Activated naive CD4-positive, alpha-beta T cell treated with anti-CD3 and anti-CD28 coated beads, Interleukin-2, amount 10 ng/mL, durations not matched to agents 7 days and 5 days (primary cell): Measurements from ENCODE around the gene CDH23.

Source experiments
- CTCF ChIA-PET: fragments of 350-600 bp; sonication (Branson Sonifier 250); formaldehyde crosslinking; loops from one replicate; lab custom pipeline; 2021; ENCODE audit warnings: antibody characterized with exemption; lab: Charles Lee
- DNase-seq: peaks from one replicate; pipeline ENCODE4 v3.0.0-alpha.2; 2020
- H3K27ac Mint-ChIP-seq: one replicate; pipeline ENCODE4 v1.8.0; 2021; ENCODE audit warnings: mild to moderate bottlenecking, moderate library complexity, mixed read lengths
- H3K27me3 Mint-ChIP-seq: one replicate; pipeline ENCODE4 v1.8.0; 2021; ENCODE audit warnings: mild to moderate bottlenecking, mixed read lengths
- H3K36me3 Mint-ChIP-seq: one replicate; pipeline ENCODE4 v1.8.0; 2021; ENCODE audit warnings: mixed read lengths
- H3K4me1 Mint-ChIP-seq: one replicate; pipeline ENCODE4 v1.8.0; 2021; ENCODE audit warnings: mixed read lengths
- H3K4me3 Mint-ChIP-seq: one replicate; pipeline ENCODE4 v1.8.0; 2021; ENCODE audit warnings: mild to moderate bottlenecking, moderate library complexity, mixed read lengths
- H3K9me3 Mint-ChIP-seq: one replicate; pipeline ENCODE4 v1.8.0; 2021; ENCODE audit warnings: mixed read lengths

The CDH23 gene

GRCh38 chr10:71744897-71745663 lies 348.4 kb downstream of the CDH23 start:
- Mint-ChIP-seq H3K4me3 (no peak overlapping the region), H3K9me3 (peaks cover 9% of the 10 kb centered on the region), H3K27me3 (no peaks in the 10 kb centered on the region), H3K36me3 (peaks cover 42% of the 10 kb centered on the region), H3K4me1 (peaks cover 100% of the 10 kb centered on the region), H3K27ac (peak overlapping the region; percentile 96)
- CTCF ChIA-PET = interaction anchor here (1.1 to 4.9 kb wide), 2 partner anchors 10 to 27 kb away, joined by 3 to 36 read pairs; partner anchors contain the start of gene VSIR
- DNase-seq = no peak

- Mint-ChIP-seq H3K4me3 (no peak overlapping the region), H3K27me3 (no peaks in the 10 kb centered on the region), H3K9me3 (peaks cover 9% of the 10 kb centered on the region), H3K4me1 (peaks cover 100% of the 10 kb centered on the region), H3K36me3 (peaks cover 47% of the 10 kb centered on the region), H3K27ac (peak overlapping the region; percentile 96)
- no peak for DNase-seq
- CTCF ChIA-PET = interaction anchor here (1.1 to 4.9 kb wide), 6 partner anchors 9 to 42 kb away, joined by 3 to 36 read pairs (median 4); partner anchors contain the start of gene VSIR
Measured at GRCh38 chr10:71745664-71746250, 349.0 kb downstream of the CDH23 start.

- peaks cover 9% of the 10 kb centered on the region for H3K9me3 Mint-ChIP-seq
- no peaks in the 10 kb centered on the region for H3K27me3 Mint-ChIP-seq
- CTCF ChIA-PET = interaction anchor here (0.9 to 4.9 kb wide), 11 partner anchors 8 to 53 kb away, joined by 3 to 36 read pairs (median 4); partner anchors contain the start of gene VSIR
- peak overlapping the region; percentile 96 for H3K27ac Mint-ChIP-seq
- DNase-seq = peak; percentile 56
- H3K4me1 Mint-ChIP-seq = peaks cover 98% of the 10 kb centered on the region
- peaks cover 51% of the 10 kb centered on the region for H3K36me3 Mint-ChIP-seq
- no peak overlapping the region for H3K4me3 Mint-ChIP-seq
Measured at GRCh38 chr10:71746344-71747037, 349.8 kb downstream of the CDH23 start.

GRCh38 chr10:71747039-71747531 lies 350.4 kb downstream of the CDH23 start:
- Mint-ChIP-seq H3K9me3 (peaks cover 9% of the 10 kb centered on the region), H3K27ac (peak overlapping the region; percentile 96), H3K27me3 (no peaks in the 10 kb centered on the region), H3K4me1 (peaks cover 98% of the 10 kb centered on the region), H3K36me3 (peaks cover 57% of the 10 kb centered on the region), H3K4me3 (peak overlapping the region; percentile 33)
- CTCF ChIA-PET = interaction anchor here (0.9 to 4.9 kb wide), 10 partner anchors 12 to 54 kb away, joined by 3 to 36 read pairs (median 4); partner anchors contain the start of gene VSIR
- DNase-seq = no peak

GRCh38 chr10:71747551-71748523 lies 351.1 kb downstream of the CDH23 start:
- H3K9me3 Mint-ChIP-seq = peaks cover 2% of the 10 kb centered on the region
- peak overlapping the region; percentile 33 for H3K4me3 Mint-ChIP-seq
- CTCF ChIA-PET = interaction anchor here (0.7 to 4.9 kb wide), 14 partner anchors 10 to 53 kb away, joined by 3 to 36 read pairs (median 4); partner anchors contain the start of gene VSIR
- H3K36me3 Mint-ChIP-seq = peaks cover 61% of the 10 kb centered on the region
- peak overlapping the region; percentile 96 for H3K27ac Mint-ChIP-seq
- DNase-seq = no peak
- H3K4me1 Mint-ChIP-seq = peaks cover 98% of the 10 kb centered on the region
- H3K27me3 Mint-ChIP-seq = no peaks in the 10 kb centered on the region

- CTCF ChIA-PET = interaction anchor here (0.7 to 4.9 kb wide), 12 partner anchors 9 to 54 kb away, joined by 3 to 36 read pairs (median 5); partner anchors contain the start of gene VSIR
- H3K4me3 Mint-ChIP-seq = peak overlapping the region; percentile 49
- H3K9me3 Mint-ChIP-seq = no peaks in the 10 kb centered on the region
- no peaks in the 10 kb centered on the region for H3K27me3 Mint-ChIP-seq
- peaks cover 67% of the 10 kb centered on the region for H3K36me3 Mint-ChIP-seq
- H3K4me1 Mint-ChIP-seq = peaks cover 98% of the 10 kb centered on the region
- DNase-seq = peak; percentile 93
- H3K27ac Mint-ChIP-seq = peak overlapping the region; percentile 96
Measured at GRCh38 chr10:71748671-71749191, 352.0 kb downstream of the CDH23 start.

- no peak for DNase-seq
- CTCF ChIA-PET = interaction anchor here (0.8 to 4.9 kb wide), 10 partner anchors 8 to 55 kb away, joined by 3 to 36 read pairs (median 6); partner anchors contain the start of gene VSIR
- Mint-ChIP-seq H3K27ac (peak overlapping the region; percentile 96), H3K27me3 (no peaks in the 10 kb centered on the region), H3K36me3 (peaks cover 73% of the 10 kb centered on the region), H3K4me3 (peak overlapping the region; percentile 49), H3K9me3 (no peaks in the 10 kb centered on the region), H3K4me1 (peaks cover 98% of the 10 kb centered on the region)
Measured at GRCh38 chr10:71749396-71749795, 352.7 kb downstream of the CDH23 start.

- H3K9me3 Mint-ChIP-seq = no peaks in the 10 kb centered on the region
- CTCF ChIA-PET = interaction anchor here (1.0 kb wide), 1 partner anchor 22 kb away, joined by 3 read pairs; no protein-coding TSS in a partner anchor
- peaks cover 81% of the 10 kb centered on the region for H3K36me3 Mint-ChIP-seq
- no peak for DNase-seq
- peak overlapping the region; percentile 38 for H3K4me3 Mint-ChIP-seq
- no peaks in the 10 kb centered on the region for H3K27me3 Mint-ChIP-seq
- H3K4me1 Mint-ChIP-seq = peaks cover 98% of the 10 kb centered on the region
- H3K27ac Mint-ChIP-seq = peak overlapping the region; percentile 96
Measured at GRCh38 chr10:71750124-71750841, 353.6 kb downstream of the CDH23 start.

GRCh38 chr10:71750986-71751385 lies 354.3 kb downstream of the CDH23 start:
- H3K27ac Mint-ChIP-seq = peak overlapping the region; percentile 96
- CTCF ChIA-PET = interaction anchor here (1.0 kb wide), 1 partner anchor 23 kb away, joined by 3 read pairs; no protein-coding TSS in a partner anchor
- no peaks in the 10 kb centered on the region for H3K9me3 Mint-ChIP-seq
- H3K27me3 Mint-ChIP-seq = no peaks in the 10 kb centered on the region
- H3K4me3 Mint-ChIP-seq = no peak overlapping the region
- peaks cover 77% of the 10 kb centered on the region for H3K36me3 Mint-ChIP-seq
- H3K4me1 Mint-ChIP-seq = peaks cover 98% of the 10 kb centered on the region
- no peak for DNase-seq

GRCh38 chr10:71751515-71752224 lies 354.9 kb downstream of the CDH23 start:
- H3K27ac Mint-ChIP-seq = peak overlapping the region; percentile 93
- no peak for DNase-seq
- CTCF ChIA-PET = interaction anchor here (0.8 to 1.7 kb wide), 9 partner anchors 8 to 60 kb away, joined by 3 to 7 read pairs (median 4); partner anchors contain the start of gene VSIR
- peaks cover 80% of the 10 kb centered on the region for H3K36me3 Mint-ChIP-seq
- H3K4me3 Mint-ChIP-seq = no peak overlapping the region
- peaks cover 98% of the 10 kb centered on the region for H3K4me1 Mint-ChIP-seq
- H3K27me3 Mint-ChIP-seq = no peaks in the 10 kb centered on the region
- H3K9me3 Mint-ChIP-seq = no peaks in the 10 kb centered on the region

GRCh38 chr10:71752391-71753090 lies 355.8 kb downstream of the CDH23 start:
- peaks cover 98% of the 10 kb centered on the region for H3K4me1 Mint-ChIP-seq
- H3K27ac Mint-ChIP-seq = peak overlapping the region; percentile 93
- H3K27me3 Mint-ChIP-seq = no peaks in the 10 kb centered on the region
- no peaks in the 10 kb centered on the region for H3K9me3 Mint-ChIP-seq
- peak overlapping the region; percentile 21 for H3K4me3 Mint-ChIP-seq
- no peak for DNase-seq
- CTCF ChIA-PET = interaction anchor here (0.8 to 1.7 kb wide), 9 partner anchors 9 to 59 kb away, joined by 3 to 7 read pairs (median 4); partner anchors contain the start of gene VSIR
- H3K36me3 Mint-ChIP-seq = peaks cover 73% of the 10 kb centered on the region
